Endodermal cell (in vitro differentiated cells): ENCODE results near the gene GRIK5. TPM values are rescaled to one million over a fixed set of nuclear protein-coding genes. Genes with fewer than 3 reads are reported as not detected.
"Not testable (repeated sequence)": the region's sequence is repeated elsewhere in the genome, so short reads cannot be mapped to it uniquely, and the experiment has no call there.

Source experiments
- DNase-seq: peaks from one replicate; pipeline ENCODE4 v3.0.0-alpha.2; 2017
- H3K27ac ChIP-seq: 2 replicates; pipeline ENCODE4 v1.5.1; 2013; ENCODE audit warnings: mild to moderate bottlenecking, low read depth, low read length, moderate library complexity
- H3K27me3 ChIP-seq: 2 replicates; pipeline ENCODE4 v1.6.1; 2013; ENCODE audit warnings: mild to moderate bottlenecking, low read length, moderate library complexity; ENCODE audit not compliant: insufficient read depth, control insufficient read depth, poor library complexity, severe bottlenecking
- H3K36me3 ChIP-seq: 2 replicates; pipeline ENCODE4 v1.7.0; 2013; ENCODE audit warnings: mild to moderate bottlenecking, low read length, moderate library complexity; ENCODE audit not compliant: control insufficient read depth, insufficient read depth
- H3K4me1 ChIP-seq: one replicate; pipeline ENCODE4 v1.7.0; 2013; ENCODE audit warnings: low read length; ENCODE audit not compliant: control insufficient read depth, insufficient read depth
- H3K4me3 ChIP-seq: 2 replicates; pipeline ENCODE4 v1.5.1; 2013; ENCODE audit warnings: mild to moderate bottlenecking, low read length, moderate library complexity
- H3K9ac ChIP-seq: 2 replicates; pipeline ENCODE4 v1.6.1; 2013; ENCODE audit warnings: mild to moderate bottlenecking, low read length, moderate library complexity; ENCODE audit not compliant: poor library complexity, severe bottlenecking; ENCODE audit errors: extremely low read depth
- H3K9me3 ChIP-seq: 2 replicates; pipeline ENCODE4 v1.6.1; 2013; ENCODE audit warnings: mild to moderate bottlenecking, low read length, moderate library complexity; ENCODE audit not compliant: control insufficient read depth
- H3K27ac Mint-ChIP-seq: 2 replicates; pipeline ENCODE4 v1.8.0; 2020; ENCODE audit warnings: mixed read lengths
- H3K27me3 Mint-ChIP-seq: 2 replicates; pipeline ENCODE4 v1.8.0; 2021; ENCODE audit warnings: mild to moderate bottlenecking, mixed read lengths; ENCODE audit not compliant: insufficient read depth
- H3K36me3 Mint-ChIP-seq: 2 replicates; pipeline ENCODE4 v1.8.0; 2020; ENCODE audit warnings: low read depth, mixed read lengths
- H3K4me1 Mint-ChIP-seq: 2 replicates; pipeline ENCODE4 v1.8.0; 2020; ENCODE audit warnings: mixed read lengths
- H3K4me3 Mint-ChIP-seq: 2 replicates; pipeline ENCODE4 v1.8.0; 2020; ENCODE audit warnings: mild to moderate bottlenecking, moderate library complexity, mixed read lengths
- H3K9me3 Mint-ChIP-seq: 2 replicates; pipeline ENCODE4 v1.8.0; 2020; ENCODE audit warnings: mild to moderate bottlenecking, mixed read lengths
- CTCF ChIP-seq: fragments of 200-600 bp; sonication (generic); conservative IDR thresholded peaks from 2 replicates; pipeline ENCODE4 v1.5.0; 2021; ENCODE audit warnings: antibody characterized with exemption, mild to moderate bottlenecking
- WGBS, 2 experiments: methylation state at CpG; one replicate each; pipeline versions ENCODE4 v1.1.5 to v1.1.7; 2013; ENCODE audit warnings: missing lambda C conversion rate in 2 of 2, mixed read lengths in 1 of 2; ENCODE audit not compliant: insufficient coverage in 1 of 2, insufficient read length in 1 of 2; 5-methylcytosine and 5-hydroxymethylcytosine counted together
- total RNA-seq, 2 donors: library from RNA; stranded (reverse); fragmentation: NEBNext Ultra II Directional in 1 of 2; extraction: Animal tissue kit (Norgen Biotek cat#: 25700) in 1 of 2; gene quantifications; 2 replicates in 1 of 2; 3 replicates in 1 of 2; pipeline ENCODE4 v1.2.1, GENCODE V29; 2021

Gene GRIK5
- total RNA-seq, 2 donors from 2014 or later = 21.6 to 38.7 TPM

GRCh38 chr19:41993612-41994483 lies 76.2 kb downstream of the GRIK5 start, which contains the start of gene ATP1A3:
ATP1A3 (minus strand) TSS chr19:41994230; CDS start chr19:41994076, 154 bp downstream.
- Histone ChIP-seq H3K27me3 (peaks cover 70% of the 10 kb centered on the region), H3K36me3 (no peaks in the 10 kb centered on the region), H3K4me3 (no peak within 1 kb of the TSS), H3K4me1 (no peaks in the 10 kb centered on the region), H3K9ac (no peak within 1 kb of the TSS), H3K9me3 (no peaks in the 10 kb centered on the region), H3K27ac (no peak within 1 kb of the TSS)
- no peaks in the 10 kb centered on the region for H3K36me3 Mint-ChIP-seq
- H3K4me1 Mint-ChIP-seq = peaks cover 5% of the 10 kb centered on the region
- WGBS, 2 experiments = 3% methylated on average over 6 to 84 of the region's 84 CpGs
- TF ChIP-seq CTCF = no peak
- no peak within 1 kb of the TSS for H3K27ac Mint-ChIP-seq
- H3K4me3 Mint-ChIP-seq = peak within 1 kb of the TSS; percentile 35
- peak; percentile 86 for DNase-seq
- H3K27me3 Mint-ChIP-seq = peaks cover 59% of the 10 kb centered on the region
- no peaks in the 10 kb centered on the region for H3K9me3 Mint-ChIP-seq

GRCh38 chr19:41991925-41992569 lies 78.0 kb downstream of the GRIK5 start:
- H3K27ac ChIP-seq, H3K4me3 ChIP-seq, H3K9me3 Mint-ChIP-seq, H3K36me3 Mint-ChIP-seq, H3K4me3 Mint-ChIP-seq, DNase-seq, H3K4me1 ChIP-seq, H3K27ac Mint-ChIP-seq, H3K4me1 Mint-ChIP-seq, H3K9me3 ChIP-seq, H3K36me3 ChIP-seq, H3K9ac ChIP-seq: not testable (repeated sequence)
- WGBS, 2 experiments = 90 to 94% methylated on average over 11 of the region's 11 CpGs
- peaks cover 44% of the 10 kb centered on the region for H3K27me3 Mint-ChIP-seq
- peaks cover 53% of the 10 kb centered on the region for H3K27me3 ChIP-seq

GRCh38 chr19:41991025-41991424 lies 79.0 kb downstream of the GRIK5 start:
- DNase-seq = no peak
- WGBS, 2 experiments = 82 to 100% methylated on average over 2 to 15 of the region's 15 CpGs
- Histone ChIP-seq H3K36me3 (no peaks in the 10 kb centered on the region), H3K4me3 (no peak overlapping the region), H3K9me3 (no peaks in the 10 kb centered on the region), H3K27me3 (peaks cover 43% of the 10 kb centered on the region), H3K27ac (no peak overlapping the region), H3K4me1 (no peaks in the 10 kb centered on the region), H3K9ac (no peak overlapping the region)
- Mint-ChIP-seq H3K27ac (no peak overlapping the region), H3K27me3 (peaks cover 33% of the 10 kb centered on the region), H3K4me3 (no peak overlapping the region), H3K36me3 (no peaks in the 10 kb centered on the region), H3K4me1 (peaks cover 3% of the 10 kb centered on the region), H3K9me3 (no peaks in the 10 kb centered on the region)
- TF ChIP-seq CTCF = no peak
